ENCODE results near the gene TRIM8.

TRIM8 gene

DNA sequence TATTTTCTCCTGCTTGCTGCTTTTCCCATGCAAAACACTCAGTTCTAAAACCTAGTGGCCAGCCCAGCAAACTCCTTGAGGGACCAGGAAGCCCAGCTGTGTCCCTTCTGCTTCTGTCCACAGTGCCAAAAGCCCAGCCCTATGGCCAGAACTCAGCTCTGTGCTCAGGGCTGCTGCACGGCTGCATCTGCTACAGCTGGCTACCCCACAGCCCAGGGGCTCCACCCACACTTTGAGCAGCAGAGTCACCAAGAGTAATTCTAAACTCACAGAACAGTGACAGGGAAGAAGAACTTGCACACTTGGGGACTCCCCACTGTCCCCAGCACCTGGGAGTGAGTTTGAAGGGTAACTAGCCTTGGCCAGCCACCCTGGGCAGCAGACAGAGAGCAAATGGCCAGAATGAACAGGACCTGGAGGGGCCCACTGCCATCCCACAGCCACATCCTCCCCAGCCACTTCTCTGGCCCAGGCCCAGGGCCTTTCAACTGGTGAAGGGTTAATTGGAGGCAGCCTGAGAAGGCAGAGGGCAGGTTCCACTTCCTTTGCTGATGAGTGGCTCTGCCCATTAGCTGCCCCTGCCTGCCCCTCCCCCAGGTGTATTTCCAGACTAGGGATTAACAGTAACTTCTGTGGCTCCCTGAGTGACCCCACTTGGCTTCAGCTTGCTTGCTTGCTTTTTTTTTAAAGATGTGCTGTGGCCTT lies 28.1 kb upstream of the TRIM8 start:
- no peak for DNase-seq

DNA sequence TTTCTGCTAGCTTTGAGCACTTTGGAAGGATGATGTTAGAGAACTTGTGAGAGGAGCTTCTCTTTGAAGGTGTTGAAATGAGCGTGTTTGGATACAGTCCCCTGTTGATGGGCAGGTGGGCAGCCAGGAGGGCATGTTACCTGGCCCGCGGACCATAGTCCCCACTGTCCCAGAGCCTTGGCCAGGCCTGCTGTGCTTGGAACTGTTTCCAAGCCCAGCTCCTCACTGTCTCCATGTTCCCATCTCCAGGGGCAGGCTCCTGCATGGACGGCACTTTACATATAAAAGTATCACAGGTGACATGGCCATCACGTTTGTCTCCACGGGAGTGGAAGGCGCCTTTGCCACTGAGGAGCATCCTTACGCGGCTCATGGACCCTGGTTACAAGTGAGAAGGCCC lies 27.2 kb upstream of the TRIM8 start:
- no peak for DNase-seq

DNA sequence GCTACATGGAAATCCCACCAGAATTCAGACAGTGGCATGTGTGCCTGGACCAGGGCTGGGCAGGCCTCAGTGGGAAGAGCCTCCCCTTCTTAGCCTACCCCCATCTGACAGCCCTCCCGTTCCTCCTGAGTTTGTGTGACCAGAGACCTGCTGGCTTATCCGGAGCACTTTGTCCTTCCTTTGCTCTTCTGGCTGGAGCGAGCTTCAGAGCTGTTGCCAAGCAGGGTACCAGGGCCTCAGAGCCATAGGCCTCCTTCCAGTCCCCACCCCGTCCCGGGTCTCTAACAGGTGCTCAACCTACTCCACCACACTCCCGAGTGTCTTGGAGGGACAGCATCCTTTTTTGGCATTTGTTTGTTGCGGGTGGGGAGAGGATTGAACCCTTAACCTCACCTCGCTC lies 26.5 kb upstream of the TRIM8 start:
- no peak for DNase-seq

DNA sequence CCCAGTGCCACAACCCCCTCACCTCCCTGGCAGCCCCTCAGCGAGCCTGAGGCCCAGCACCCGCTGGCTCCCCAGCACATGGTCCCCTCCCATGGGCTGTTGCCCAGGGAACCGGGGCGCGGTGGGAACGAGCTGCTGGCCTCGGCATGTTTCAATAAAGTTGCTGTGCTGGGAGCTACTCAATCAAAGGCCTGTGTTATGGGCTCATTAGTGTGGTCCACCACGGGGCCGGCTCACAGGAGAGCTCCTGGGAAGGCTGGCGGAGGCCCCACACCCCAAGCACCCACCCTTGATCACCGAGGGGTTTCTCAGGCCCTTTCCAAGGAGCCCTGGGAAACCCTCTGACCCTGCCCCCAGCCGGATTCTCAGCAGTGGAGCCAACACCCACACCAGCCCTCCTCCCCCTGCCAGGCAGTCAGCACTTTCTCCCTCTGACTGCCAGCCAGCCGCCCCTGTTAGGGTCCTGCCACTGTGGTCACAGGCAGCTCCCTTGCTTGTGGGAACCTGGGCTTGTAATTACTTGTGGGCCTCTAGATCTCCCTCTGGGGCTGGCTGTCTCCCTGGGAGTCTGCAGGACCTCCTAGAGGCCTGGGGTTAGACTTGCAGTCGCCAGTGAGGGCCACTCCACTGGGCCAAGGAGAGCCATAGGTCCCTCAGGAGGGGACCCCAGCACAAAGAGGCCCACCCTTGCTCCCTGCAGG lies 24.8 kb upstream of the TRIM8 start:
- no peak for DNase-seq

DNA sequence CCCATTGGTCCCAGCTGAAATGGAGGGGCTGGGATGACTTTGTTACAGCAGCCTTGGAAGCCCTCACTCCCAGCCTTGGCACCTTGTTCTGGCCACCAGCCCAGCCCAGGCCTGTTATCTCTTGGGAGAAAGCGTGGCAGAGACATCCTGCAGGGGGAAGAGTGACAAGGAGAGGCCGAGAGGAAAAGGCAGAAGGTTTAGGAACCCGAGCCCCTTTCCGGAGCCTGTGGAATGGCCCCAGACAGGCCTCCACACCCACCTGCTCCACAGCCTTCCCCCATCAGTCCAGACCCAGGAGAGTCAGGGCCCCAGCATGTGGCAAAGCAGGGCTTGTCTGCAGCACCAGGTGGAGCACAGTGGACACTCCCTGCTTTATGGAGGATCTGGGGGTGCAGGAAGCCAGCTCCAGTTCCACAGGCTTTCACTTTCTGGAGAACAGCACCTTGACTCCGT lies 24.1 kb upstream of the TRIM8 start:
- DNase-seq: no peak

DNA sequence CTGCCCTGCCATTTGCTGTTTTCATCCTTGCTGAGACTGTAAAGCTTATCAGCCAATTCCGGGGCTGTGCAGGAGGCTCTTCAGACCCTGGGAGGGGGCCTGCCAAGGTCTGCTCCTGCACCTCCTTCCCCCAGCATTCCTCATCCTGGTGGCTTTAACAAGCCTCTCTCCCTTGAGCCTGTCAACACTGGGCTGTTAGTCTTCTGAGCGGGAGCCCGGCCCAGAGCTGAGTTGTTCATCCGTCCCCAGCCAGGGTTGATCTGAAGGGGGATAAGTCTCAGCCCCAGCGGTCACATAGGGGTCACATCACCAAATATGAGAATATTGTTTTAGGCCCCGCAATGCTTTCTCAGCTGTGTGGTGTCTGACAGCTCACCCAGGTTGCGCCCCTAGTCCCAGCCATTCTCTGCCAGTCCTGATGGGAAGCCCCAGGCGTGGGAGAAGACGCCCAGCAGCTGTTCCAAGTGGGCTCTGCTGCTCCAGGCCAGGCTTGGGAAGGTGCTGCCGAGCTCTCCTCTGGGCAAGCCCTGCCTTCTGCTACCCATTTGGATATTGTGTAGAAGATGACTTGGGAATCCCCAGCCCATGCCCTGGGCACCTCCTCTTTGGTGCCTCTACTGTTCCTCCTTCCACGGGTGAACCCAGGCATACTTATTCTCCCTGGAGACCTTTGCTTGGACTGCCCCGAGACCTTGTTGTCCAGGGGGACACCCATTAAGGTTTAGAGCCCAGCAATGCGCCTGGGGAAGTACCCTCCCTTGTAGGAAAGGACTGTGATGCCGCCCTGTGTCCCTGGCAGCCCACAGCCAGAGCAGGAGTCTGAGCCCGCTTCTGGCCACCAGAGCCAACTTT lies 23.5 kb upstream of the TRIM8 start:
- DNase-seq: no peak

DNA sequence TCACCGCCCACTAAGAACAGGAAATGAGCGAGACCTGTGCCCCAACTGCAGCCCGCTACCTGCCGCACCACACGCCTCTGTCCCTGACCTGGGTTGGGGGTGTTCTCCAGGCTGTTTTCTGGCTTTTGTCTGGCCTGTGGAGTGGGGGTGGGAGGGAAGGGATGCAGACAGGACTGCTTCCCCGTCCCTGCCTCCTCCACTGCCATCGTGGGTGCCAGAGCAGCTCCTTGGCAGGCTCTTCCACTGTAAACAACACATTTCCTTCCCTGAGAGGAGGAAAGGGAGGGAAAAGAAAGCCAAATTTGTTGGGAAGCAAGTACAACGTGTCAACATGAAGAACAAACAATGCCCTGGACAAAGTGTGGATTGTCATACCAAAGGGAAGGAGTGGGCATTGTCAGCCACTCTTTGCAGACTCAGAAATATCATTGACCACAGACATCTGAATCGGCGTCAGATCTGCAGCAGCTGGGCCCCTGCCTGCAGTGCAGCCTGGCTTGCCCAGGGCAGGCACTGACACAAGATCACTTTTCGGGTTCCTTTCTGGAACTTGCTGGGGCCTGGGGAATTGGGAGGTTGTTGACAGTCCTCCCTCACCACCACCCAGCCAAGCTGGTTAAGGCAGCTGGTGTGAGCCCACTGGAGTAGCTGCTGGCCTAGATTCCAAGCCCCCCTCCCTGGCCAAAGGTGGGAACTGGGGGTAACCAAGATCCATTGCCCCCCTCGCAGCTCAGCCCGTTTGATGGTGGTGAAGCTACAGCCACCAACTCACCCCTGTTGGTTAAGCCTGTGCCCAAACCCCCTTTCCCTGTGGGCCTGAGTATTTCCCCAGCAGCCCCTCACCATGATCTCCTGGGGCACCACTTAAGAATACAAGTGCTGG lies 22.6 kb upstream of the TRIM8 start:
- no peak for DNase-seq

DNA sequence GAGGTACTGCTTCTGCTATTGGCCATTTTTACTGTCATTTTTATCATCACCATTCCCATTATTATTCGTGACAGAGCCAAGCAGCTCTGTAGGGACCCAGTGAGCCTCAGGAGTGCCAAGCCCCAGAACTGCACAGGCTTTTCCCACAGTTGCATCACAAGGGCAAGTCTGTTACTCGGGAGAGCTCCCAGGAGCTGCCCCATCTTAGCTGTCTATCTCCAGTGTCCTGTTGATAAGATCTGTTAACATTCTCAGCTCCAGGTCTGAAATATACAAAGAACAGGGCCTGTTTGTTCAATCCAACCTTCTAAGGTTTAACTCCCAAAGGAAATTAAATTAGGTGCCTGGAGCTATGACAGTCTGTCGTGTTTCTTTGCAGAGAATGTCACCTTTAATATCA lies 20.2 kb upstream of the TRIM8 start:
- DNase-seq: no peak

DNA sequence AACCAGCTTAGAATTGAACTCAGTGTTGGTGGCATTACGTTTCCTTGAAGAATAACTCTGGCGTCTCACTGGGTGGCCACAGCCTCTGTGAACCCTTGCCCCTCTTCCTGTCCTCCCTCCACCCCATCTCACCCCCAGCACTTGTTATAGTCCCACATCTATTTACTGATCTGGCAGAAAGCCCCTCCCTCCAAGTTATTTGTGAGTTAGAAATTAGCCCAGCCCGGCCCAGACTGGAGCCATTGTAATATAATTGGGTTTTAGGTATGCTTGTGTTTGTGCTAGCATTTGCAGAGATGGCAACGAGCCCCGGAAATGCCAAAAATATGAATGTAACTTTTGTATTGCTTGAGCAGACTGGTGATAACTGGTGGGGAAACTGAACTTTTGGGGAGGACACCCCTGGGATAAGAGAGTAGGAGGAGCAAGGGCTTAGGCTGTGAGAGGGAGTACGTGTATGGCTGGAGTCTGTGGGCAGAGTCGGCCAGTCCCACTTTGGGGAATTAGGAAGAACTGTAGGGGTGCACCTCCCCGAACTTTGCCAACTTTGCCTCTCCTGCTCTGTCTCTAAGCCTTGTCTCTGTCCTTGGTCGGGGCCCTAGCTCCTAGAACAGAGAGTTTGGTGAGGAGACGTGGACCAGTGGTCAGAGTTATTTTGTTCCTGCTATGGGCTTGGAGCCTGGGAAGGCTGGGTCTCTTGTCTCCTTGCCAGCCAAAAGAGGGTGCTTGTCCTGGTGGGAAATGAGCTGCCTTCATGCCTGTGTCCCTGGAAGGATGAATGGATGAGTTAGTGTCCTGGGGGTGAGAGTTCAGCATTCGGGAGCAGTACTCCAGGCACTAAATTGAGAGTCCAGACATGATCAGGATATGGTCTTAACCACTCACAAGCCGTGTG lies 19.3 kb upstream of the TRIM8 start:
- no peak for DNase-seq

DNA sequence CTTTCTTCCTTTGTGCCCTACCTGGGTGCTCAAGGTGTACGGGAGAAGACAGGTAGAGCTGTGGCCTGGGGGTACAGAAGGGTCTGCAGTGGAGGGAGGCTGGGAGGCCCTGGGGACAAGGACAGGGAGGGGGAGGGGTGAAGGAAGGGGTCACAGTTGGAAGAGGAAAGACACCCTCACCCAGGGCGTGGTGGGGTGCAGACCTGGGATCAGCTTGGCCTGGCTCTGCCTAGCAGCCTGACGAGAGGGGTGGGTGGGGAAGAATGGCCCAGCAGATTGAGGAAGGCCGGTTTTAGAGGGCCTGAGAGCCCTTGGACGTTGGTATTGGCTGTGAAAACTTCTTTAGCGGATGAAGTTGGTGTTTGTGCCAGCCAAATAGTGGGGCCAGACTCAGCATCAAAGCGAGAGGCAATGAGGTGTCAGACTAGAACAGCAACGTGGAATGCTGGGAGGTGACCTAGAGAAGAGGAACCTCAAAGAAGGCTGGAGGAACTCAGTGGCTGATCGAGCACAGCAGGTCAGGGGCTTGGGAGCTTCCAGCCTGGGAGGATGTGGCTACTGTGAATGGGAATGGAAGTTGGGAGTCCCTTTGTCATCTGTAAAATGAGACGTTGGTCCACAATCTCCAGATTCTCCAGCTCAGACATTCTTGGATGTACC lies 18.1 kb upstream of the TRIM8 start:
- no peak for DNase-seq

DNA sequence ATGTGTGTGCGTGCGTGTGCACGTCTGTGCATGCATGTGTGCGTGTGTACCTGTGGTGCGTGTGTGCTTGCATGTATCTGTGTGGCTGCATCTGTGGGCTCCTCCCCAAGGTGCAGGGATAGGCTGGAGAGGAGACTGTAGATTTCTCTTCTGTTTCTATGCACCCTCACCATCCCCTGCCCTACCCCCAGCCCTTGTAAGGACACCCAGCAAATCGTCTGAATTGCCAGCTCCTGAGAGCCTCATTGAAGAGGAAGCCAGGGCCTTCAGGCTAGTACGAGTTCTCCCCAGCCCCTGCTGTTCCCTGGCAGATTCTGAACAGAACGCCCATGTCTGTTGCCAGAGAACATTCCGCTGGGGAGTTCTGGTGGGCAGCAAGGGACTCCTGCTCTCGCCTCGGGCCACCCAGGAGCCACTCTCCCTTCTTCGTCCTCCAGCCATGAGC lies 17.0 kb upstream of the TRIM8 start:
- no peak for DNase-seq

DNA sequence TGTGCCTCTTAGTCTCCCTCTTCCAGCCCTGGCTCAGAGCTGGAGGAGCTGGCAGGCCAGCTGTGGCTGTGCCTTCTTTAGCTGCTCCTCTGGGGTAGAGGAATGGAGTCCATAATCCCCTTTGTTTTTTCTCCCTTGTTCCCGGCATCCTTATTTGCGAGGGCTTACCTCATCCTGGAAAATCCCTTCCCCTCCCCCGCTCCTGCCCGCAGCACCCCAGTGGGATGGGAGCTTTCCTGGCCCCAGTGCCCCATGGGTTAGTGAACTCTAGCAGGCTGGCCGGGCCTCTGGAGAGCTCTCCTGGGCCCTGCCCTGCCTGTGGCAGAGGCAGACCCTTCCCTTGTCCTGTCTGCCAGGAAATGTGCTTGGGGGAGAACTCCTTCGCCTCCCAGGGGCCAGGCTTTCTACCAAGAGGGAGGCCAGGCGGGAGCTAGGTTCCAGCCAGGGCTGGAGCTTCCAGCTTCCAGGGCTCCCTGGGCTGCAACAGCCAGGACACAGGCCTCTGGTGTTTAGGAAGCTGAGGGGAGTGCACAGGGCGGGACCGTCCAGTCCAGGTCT lies 16.5 kb upstream of the TRIM8 start:
- DNase-seq: no peak

DNA sequence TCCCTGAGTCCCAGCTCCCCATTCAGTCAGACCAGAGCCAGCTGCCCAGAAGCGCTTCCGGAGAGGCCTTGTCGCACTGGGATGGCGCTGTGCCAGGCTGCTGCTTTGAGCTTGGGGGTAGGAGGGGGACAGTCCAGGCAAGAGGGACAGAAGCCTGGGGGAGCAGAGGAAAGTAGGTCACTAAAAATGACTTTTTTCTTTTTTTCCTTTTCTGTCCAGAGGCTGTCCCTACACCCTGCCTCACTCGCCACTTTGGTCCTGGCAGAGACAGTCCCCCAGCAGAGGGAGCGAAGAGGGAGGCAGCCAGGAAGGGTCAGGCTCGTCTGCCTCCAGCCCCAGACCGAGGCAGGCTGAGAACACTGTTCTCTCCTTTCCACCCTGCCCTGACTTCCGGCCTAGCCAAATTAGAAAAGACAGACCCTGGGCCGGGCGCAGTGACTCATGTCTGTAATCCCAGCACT lies 15.8 kb upstream of the TRIM8 start:
- DNase-seq: no peak

DNA sequence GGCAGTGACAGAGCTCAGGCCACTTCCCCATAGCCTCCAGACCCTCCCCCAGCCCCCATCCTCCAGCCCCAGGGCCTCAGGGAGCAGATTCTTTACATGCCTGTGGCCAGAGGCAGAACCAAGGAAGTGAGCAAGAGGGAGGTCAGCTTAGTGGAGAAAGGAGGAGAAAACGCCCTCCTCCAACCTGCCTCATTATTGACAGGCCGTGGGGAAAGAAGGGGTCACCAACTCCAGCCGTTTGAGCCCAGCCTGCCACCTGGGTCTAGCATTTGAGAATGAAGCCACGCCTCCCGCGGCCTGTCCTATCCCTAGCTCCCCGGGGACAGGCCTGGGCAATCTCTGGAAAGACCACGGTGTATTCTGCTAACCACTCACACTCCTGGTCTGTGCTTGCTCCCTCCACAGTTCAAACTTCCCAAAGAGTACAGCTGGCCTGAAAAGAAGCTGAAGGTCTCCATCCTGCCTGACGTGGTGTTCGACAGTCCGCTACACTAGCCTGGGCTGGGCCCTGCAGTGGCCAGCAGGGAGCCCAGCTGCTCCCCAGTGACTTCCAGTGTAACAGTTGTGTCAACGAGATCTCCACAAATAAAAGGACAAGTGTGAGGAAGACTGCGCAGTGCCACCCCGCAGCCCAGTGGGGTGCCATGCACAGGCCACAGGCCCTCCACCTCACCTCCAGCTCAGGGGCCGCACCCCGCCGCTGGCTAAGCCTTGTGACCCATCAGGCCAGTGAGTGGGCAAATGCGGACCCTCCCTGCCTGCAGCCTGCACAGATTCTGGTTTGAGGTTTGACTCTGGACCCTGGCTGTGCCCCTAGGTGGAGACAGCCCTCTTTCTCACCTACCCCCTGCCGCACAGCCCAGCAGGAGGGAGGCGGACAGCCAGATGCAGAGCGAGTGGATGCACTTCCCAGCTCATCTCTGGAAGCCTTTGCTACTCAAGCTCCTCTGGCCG lies 14.3 kb upstream of the TRIM8 start:
- DNase-seq: no peak

DNA sequence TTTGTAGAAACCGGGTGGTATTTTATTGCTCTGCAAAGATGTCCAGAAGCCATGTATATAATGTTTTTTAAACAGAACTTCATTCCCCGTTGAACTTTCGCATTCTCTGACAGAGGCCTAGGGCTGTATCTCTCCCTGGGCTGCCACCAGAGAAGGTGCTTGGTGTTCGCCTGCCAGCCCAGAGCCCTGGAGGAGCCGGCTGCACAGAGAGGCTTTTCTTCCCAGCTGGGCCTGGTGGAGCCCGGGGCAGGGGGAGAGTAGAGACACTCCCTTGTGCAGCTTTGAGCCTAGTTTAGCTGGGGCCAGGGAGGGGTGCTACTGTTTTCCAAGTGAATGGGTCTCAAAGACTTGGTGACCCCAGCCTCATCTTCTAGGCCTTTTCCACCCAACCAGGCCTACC lies 13.6 kb upstream of the TRIM8 start:
- no peak for DNase-seq

DNA sequence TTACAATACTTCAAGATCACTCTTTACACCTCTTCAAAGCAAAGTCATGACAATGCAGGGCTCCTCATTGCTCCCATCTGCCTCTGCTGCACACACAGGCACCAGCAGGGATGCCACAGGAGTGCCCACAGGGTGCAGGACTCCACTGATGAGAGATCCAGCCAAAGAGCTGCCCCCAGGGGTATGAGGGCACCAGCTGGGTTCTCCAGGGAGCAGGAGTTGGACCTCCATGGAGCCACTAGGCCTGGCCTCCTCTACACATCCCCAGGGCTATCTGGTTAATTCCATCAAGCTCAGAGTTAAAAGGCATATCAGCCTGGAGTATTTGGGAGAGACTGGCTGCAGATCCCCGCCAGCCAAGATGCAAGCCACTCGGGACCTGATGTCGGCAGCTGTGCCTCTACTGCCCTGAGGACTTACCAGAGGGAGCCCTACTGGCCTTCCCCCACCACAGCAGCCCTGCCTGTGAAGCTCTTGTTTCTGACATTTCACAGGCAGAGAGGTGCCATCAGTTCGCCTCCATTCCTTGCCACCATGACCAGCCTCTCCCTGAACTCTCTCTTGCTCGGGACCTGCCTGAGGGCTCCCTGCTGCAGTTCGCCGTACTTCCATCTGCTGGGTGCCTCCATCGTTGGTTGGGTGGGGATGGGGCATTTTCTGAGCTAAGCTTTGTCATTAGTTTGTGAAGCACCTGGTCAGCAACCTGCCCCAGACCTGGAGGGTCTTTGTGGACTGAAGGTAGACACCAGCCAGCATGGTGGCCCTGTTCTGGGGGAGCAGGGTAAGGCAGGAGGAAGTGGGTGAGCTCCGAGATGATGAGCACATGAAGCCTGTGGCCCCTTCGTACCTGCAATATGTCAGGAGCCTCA lies 12.5 kb upstream of the TRIM8 start:
- no peak for DNase-seq

DNA sequence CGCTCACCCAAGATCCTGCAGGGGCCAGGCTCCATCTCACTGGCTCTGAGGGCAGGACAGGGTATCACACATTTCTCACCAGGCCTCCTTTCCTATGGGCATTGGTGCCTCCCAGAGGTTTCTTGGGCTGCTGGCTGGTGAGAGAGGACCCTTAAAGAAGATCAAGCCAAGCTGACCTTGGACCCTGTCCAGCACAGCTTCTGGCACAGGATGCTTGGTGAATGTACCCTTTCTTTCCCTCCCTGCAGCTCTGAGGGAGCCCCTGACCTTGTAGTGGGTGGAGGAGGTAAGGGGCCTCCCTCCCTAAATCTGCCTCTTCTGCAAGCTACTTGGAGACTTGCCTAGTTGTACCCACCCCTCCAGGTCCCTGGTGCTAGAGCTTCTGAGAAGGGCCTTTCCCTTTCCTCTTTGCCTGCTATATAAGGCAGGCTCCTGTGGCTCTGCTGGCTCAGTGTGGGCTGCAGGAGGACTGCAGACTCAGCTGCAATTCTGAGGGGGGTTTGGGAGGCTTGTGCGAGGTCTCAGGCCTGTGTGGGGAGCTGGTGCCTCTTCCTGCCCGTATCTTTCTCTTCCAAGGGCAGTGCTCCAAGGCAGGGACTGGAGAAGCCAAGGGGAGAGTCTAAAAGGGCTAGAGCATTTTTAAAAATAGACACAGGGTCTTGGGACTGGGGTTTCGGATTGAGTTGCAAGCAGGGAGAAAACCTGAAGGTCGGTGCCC lies 11.7 kb upstream of the TRIM8 start:
- no peak for DNase-seq

DNA sequence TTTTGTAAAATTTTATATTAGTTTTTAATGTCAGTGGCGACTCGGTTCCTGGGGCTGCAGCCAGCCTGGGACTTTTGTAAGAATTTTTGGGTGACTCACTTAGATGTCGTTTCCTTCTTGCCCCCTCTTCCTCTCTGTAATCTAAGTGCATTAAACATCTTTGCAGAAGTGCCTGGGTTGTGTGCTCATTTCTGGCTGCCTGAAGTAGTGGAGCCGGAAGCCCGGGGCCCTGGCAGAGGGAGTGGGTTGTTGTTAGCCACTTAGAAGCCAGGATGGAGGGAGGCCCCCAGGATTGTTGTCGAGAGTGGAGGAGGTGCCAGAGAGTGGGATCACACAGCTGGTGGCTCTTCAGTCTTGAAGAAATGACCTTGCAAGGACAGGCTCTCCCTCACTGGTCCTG lies 11.0 kb upstream of the TRIM8 start:
- DNase-seq: no peak

Measured in activated CD4-positive, CD25-positive, alpha-beta regulatory T cell (primary cell).